OCI-LY1 (cell line): ENCODE measurements around the gene ATP11A.

Source experiments
- CTCF ChIP-seq: fragments of 200-600 bp; sonication (generic), shearing (Covaris generic); IDR thresholded peaks from 2 replicates; pipeline ENCODE4 v1.5.1; 2017; ENCODE audit warnings: mild to moderate bottlenecking, antibody characterized with exemption, low read length, moderate library complexity, mixed read lengths
- EZH2 ChIP-seq: fragments of 200-600 bp; sonication (generic), shearing (Covaris generic); IDR thresholded peaks from 2 replicates; pipeline ENCODE4 v1.8.0; 2017; ENCODE audit warnings: borderline replicate concordance, mixed run types, mild to moderate bottlenecking, antibody characterized with exemption, low read length, moderate library complexity, mixed read lengths

- TF ChIP-seq CTCF (no peak), EZH2 (no peak)
These were observed 113.0 kb downstream of the ATP11A start for GRCh38 chr13:112802802-112803195.
